WERI-Rb-1 (cell line): Measurements from ENCODE around the gene HLA-F.

Source experiments
- DNase-seq: peaks from one replicate; pipeline ENCODE4 v3.0.0-alpha.2; 2020
- H3K27ac ChIP-seq: fragments of 250-450 bp; sonication (Bioruptor Pico); 2 replicates; pipeline ENCODE4 v1.5.1; 2020; ENCODE audit warnings: mild to moderate bottlenecking, moderate library complexity
- H3K27me3 ChIP-seq: fragments of 250-450 bp; sonication (Bioruptor Pico); 2 replicates; pipeline ENCODE4 v1.5.1; 2021; ENCODE audit warnings: mild to moderate bottlenecking, low read depth, moderate library complexity; ENCODE audit not compliant: insufficient read depth, severe bottlenecking
- H3K36me3 ChIP-seq: fragments of 250-450 bp; sonication (Bioruptor Pico); 2 replicates; pipeline ENCODE4 v1.5.1; 2020; ENCODE audit warnings: mild to moderate bottlenecking, moderate library complexity
- H3K4me3 ChIP-seq: 2 replicates; pipeline ENCODE4 v1.5.1; 2011; ENCODE audit warnings: low read depth, mild to moderate bottlenecking, control low read depth, low read length
- H3K9me3 ChIP-seq: fragments of 250-450 bp; sonication (Bioruptor Pico); 2 replicates; pipeline ENCODE4 v1.5.1; 2021; ENCODE audit warnings: mild to moderate bottlenecking, moderate library complexity; ENCODE audit not compliant: severe bottlenecking
- TF ChIP-seq, protein P1 (sequence below): IDR thresholded peaks from 2 replicates; pipeline ENCODE4 v1.5.1; 2011; ENCODE audit warnings: low read depth, mild to moderate bottlenecking, control low read depth, inconsistent platforms, low read length

The HLA-F gene

DNA sequence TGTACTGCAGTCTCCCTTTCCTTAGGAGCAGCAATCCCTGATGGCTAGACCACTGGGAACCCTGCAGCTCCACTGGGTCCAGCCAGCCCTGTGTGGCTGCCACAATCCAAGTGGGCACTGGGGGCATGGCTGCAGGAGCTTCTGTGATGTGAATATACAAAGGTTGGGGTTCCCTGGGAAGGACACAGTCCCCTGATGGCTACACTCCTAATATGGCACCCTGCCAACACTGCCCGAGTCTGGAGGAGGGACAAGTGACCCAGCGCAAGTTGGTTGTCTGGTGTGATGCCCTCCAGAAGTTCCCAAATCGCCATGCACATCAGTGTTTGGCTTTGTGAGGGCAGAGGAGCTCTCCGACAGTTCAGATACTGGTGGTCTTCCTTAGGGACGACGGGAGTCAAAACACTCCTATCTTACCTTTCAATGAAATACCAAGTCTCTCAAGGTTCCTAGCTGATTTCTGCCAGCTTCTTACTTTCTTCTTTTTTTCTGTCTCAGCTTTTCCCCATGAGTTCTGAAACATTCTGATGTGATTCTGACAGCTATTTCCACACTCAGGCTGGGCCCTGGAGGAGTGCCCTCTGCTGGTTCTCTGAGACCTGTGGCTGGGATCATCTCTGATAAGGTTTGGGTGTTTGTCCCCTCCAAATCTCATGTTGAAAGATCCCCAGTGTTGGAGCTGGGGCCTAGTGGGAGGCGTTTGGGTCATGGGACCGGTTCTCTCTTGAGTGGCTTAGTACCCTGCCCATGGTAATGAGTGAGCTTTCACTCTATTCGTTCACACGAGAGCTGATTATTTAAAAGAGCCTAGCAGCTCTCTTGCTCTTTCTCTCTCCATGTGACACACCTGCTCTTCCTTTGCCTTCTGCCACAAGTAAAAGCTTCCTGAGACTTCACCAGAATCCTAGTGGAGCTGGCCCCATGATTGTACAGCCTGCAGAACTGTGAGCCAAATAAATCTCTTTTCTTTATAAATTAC, 26.8 kb upstream of the HLA-F start:
- no peaks in the 10 kb centered on the region for H3K36me3 ChIP-seq
- peaks cover 19% of the 10 kb centered on the region for H3K9me3 ChIP-seq
- H3K4me3 ChIP-seq, result no peak overlapping the region
- H3K27me3 ChIP-seq, result peaks cover 45% of the 10 kb centered on the region
- DNase-seq, result peak; percentile 48
- H3K27ac ChIP-seq, result no peak overlapping the region
- TF ChIP-seq, protein P1, sequence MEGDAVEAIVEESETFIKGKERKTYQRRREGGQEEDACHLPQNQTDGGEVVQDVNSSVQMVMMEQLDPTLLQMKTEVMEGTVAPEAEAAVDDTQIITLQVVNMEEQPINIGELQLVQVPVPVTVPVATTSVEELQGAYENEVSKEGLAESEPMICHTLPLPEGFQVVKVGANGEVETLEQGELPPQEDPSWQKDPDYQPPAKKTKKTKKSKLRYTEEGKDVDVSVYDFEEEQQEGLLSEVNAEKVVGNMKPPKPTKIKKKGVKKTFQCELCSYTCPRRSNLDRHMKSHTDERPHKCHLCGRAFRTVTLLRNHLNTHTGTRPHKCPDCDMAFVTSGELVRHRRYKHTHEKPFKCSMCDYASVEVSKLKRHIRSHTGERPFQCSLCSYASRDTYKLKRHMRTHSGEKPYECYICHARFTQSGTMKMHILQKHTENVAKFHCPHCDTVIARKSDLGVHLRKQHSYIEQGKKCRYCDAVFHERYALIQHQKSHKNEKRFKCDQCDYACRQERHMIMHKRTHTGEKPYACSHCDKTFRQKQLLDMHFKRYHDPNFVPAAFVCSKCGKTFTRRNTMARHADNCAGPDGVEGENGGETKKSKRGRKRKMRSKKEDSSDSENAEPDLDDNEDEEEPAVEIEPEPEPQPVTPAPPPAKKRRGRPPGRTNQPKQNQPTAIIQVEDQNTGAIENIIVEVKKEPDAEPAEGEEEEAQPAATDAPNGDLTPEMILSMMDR, result peak; percentile 86

DNA sequence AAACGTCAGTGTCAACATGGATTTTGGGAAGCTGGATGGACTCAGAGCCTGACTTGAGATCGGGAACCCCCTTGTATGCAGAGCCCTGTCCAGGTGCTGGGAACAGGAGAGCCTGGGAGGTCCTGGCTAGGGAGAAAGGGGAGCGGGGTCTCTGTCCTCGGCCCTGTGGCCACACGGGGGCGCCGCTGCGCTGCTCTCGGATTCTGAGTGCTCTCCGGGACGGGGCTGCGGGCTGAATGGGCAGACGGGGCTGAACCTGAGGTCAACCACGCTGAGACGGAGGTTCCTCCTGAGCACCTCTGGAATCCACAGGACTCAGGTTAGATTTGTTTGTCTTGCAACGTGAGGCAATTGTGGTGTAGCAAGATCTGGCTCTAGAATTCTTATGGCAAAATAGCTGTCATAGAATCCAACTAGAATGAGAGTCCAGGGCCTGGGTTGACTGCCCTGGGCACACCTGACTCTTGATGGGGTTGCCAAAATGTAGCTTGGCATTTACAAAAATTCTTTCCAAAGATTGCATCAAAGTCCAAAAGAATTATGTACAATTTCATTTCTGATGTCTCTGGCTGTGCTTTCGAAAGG, 20.6 kb upstream of the HLA-F start:
- peak; percentile 91 for DNase-seq
- TF ChIP-seq, protein P1, result peak; percentile 100
- H3K9me3 ChIP-seq, result no peaks in the 10 kb centered on the region
- H3K4me3 ChIP-seq, result no peak overlapping the region
- H3K27me3 ChIP-seq, result peaks cover 29% of the 10 kb centered on the region
- H3K27ac ChIP-seq, result no peak overlapping the region
- no peaks in the 10 kb centered on the region for H3K36me3 ChIP-seq

DNA sequence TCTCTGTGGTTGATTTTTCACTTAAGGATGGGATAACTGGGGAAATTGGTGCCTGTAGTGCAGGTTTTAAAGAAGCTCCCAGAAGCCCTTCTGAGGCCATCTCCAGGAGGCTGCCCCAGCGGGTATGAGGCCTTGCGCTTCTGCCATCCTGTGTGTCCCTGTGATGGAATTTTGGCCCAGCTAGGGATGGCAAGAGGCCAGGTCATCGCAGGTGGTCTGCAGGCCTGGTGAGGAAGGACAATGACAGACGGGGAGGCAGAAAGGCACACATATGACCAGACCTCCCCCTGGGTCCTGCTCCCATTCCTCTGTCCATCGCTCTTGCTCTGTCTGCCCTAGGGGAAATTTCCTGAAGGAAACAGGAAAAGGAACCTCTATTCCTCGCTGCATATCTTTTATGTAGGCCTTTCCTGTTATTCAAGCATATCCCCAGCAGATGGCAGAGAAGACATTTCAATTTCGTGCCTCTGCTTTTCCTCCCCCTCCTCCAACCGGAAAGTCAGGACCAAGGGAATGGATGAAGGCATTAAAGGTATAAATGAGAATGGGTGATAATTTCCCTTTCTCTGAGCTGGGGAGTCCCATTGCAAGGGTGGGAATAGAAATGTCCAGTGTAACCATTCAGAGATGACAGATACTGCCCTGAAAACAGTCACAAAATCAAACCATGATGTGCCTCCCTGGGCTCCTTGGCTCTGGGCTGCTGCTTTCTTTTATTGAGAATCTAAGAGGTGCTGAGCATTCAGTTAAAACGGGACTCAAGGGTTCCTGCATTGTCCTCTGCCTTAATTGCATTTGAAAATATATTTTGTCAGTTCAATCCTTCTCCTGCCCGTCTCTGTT, 17.6 kb upstream of the HLA-F start:
- Histone ChIP-seq H3K27ac (no peak overlapping the region), H3K27me3 (peaks cover 31% of the 10 kb centered on the region), H3K36me3 (no peaks in the 10 kb centered on the region), H3K4me3 (no peak overlapping the region), H3K9me3 (no peaks in the 10 kb centered on the region)
- DNase-seq, result peak; percentile 62
- TF ChIP-seq, protein P1, result peak; percentile 75

DNA sequence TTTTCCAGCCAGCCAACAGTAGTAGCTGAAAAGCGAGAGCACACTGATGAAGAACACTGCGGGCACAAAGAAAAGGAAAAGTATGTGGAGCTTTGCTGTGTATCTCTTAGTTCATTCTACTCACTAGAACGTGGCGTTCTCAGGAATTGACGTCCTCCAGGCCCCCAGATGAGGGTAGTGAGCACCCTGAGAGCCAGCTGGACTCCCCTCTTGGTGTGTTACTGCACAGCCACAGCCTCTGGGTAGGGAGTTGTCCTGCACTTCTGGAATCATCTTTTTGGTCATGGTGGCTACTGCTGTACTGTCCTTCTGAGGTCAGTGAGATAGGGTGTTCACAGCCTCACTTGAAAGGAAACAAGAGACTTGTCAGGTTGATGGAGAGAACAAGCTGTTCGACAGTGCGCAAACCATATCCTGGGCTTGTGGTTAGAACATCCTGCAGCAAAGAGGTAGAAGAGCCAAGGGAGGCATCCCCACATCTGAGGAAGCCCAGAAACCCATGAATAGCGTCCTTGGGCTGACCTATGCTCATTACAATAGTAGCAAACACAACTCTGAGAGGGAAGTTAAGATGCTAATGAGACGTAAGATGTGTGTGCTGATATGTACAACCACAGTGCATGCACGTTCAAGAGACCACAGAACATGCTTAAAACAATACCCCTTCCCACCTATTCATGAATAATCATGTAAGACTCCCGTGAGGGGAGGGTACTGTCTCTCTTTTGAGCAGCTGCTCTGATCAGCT, 14.6 kb upstream of the HLA-F start:
- no peaks in the 10 kb centered on the region for H3K9me3 ChIP-seq
- H3K4me3 ChIP-seq, result no peak overlapping the region
- H3K36me3 ChIP-seq, result no peaks in the 10 kb centered on the region
- no peak overlapping the region for H3K27ac ChIP-seq
- TF ChIP-seq, protein P1, result no peak
- DNase-seq, result no peak
- peaks cover 22% of the 10 kb centered on the region for H3K27me3 ChIP-seq

DNA sequence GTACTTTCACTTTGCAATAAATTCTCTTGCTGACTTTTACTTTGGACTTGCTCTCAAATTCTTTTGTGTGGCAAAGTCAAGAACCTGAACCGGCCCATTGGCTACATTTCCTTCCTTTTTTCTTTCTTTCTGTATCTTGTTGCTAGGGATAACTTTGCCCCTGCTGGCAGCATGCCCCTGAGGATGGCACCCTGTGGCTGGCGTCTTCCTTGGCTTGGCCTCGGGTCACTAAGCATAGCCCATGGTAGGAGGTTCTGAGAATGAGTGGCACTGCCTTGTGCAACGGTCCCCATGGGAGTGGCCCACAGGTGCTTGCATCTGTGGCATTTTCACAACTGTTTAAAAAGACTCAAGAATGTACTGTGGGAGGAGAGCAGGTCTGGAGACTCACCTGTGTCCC, 14.0 kb upstream of the HLA-F start:
- no peak for DNase-seq
- H3K27me3 ChIP-seq, result peaks cover 16% of the 10 kb centered on the region
- H3K36me3 ChIP-seq, result no peaks in the 10 kb centered on the region
- TF ChIP-seq, protein P1, result no peak
- no peaks in the 10 kb centered on the region for H3K9me3 ChIP-seq
- no peak overlapping the region for H3K27ac ChIP-seq
- H3K4me3 ChIP-seq, result no peak overlapping the region
